NCI-H2196 (cell line): ENCODE measurements around the gene ATG7.
A peak's percentile ranks its signal among the peaks of the same experiment; 100 is the strongest.
"Not testable (repeated sequence)": the region's sequence is repeated elsewhere in the genome, so short reads cannot be mapped to it uniquely, and the experiment has no call there.

Experiments used
- DNase-seq: peaks from one replicate; lab custom pipeline; 2025; ENCODE audit not compliant: unreplicated experiment; lab: John Stamatoyannopoulos, UW

Gene ATG7

GRCh38 chr3:11291808-11292207 lies 19.6 kb downstream of the ATG7 start:
- DNase-seq = no peak

- no peak for DNase-seq
These were observed 24.9 kb downstream of the ATG7 start for GRCh38 chr3:11297126-11297525.

DNA sequence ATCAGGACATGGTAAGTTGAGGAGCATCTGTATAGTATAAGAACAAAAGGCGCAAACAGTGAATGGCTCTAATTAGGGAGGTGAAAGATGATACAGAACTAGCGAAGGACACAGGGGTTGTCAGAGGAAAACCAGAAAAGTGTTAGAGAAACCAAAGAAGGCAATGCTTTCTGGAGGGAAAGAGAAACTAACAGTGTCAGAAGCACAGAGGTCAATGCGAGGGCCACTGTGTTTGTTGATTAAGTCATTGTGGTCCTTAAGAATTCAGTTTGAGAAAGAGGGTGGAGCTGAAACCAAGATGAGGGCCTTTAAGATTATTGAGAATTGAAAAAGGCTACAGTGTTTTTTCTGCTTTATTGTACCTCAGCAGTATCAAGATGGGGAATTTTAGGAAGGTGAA lies 28.8 kb downstream of the ATG7 start:
- DNase-seq = no peak

DNA sequence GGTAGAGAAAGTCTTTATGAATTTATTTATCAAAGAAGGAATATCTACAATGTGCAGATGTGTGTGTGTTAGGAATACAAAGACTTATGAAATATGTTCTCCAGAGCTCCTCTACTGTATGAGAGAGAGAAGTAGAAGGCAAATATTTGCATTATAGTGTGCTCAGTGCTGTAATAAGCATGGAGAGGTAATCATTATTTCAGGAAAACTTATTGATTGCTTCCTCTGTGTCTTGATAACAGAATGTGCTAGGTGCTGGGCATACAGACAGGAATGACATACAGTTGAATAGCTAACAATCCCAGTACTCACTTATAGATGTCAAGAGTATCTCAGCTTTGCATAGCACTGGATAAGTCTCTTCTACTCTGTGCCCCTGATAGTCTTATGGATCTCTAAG lies 30.2 kb downstream of the ATG7 start:
- no peak for DNase-seq

- no peak for DNase-seq
These were observed 32.0 kb downstream of the ATG7 start for GRCh38 chr3:11304175-11304574.

GRCh38 chr3:11305509-11305908 lies 33.3 kb downstream of the ATG7 start:
- DNase-seq = no peak

DNA sequence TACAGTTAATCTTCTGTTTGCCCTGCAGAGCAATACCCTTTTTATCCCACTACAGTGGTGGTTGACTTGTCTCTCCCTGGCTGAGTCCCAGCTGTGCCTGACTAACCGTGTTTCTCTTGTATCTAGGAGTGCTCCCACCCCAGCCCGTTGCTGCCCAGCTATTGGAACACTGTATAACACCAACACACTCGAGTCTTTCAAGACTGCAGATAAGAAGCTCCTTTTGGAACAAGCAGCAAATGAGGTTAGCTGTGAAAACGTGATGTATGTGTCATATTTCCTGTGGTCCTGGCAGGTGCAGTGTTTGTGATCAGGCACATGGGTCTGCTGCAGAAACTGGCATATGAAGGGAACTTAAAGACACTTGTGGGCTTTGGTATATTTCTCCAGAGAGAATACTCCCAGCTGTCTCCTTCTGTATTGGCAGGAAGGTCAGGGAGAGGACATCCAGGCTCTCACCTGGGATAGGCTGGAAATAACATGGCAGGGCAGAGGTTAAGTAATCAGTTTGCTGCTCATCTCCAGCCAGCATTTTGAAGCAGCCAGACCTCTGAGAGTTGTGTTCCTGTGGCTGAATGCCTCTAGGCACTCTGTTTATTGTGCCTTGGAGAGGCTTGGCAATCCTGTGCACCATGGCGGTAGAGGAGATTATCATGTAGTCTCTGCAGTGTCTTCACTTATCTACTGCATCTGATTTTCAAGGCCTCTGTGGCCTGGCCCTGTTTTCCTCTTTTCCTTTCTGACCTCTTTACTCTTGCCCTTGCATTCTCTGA lies 34.8 kb downstream of the ATG7 start:
- DNase-seq = no peak

DNA sequence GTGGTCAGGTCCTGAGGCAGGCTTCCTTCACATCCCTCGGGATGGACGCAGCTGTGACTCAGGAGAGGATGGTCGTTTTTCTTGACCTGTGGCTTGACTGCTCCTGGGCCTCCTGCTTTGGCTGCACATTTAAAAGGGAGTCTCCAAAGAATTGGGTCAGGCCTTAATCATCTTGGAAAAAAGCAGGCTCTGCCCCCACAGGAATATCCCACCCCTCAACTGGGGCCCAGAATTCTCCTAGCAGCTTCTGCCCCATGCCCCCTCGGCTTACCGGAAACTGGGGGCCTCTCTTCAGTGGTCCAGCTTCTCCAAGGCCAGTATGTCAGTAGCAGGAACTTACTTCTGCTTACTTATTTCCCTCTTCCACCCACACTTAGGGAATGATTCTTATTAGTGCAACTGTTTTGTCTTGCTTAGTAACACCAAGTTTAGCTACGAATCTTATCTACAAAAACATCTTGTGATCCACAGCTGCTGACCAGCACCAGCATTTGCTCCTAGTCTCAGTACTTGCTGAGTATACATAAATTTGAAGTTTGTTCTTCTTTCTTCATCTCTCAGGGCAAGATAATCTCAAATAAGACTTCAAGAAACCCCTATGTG lies 35.7 kb downstream of the ATG7 start:
- no peak for DNase-seq

- no peak for DNase-seq
These were observed 38.1 kb downstream of the ATG7 start for GRCh38 chr3:11310258-11310657.

- no peak for DNase-seq
These were observed 40.0 kb downstream of the ATG7 start for GRCh38 chr3:11312166-11312565.

DNA sequence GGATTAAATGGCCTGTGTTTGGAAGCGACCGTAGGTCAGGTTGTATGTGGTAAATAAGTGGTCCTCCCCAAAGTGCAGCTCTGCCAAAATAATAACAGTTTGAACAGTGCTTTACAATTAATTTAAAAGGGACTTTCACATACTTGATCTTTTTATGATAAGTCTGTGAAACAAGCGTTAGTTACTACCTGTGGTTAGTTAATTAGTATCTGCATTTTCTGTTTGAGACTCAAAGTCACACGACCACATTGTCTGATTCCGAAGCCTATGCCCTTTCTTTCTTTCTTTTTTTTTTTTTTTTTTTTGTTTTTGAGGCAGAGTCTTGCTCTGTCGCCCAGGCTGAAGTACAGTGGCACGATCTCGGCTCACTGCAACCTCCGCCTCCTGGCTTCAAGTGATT lies 45.1 kb downstream of the ATG7 start:
- DNase-seq = no peak

DNA sequence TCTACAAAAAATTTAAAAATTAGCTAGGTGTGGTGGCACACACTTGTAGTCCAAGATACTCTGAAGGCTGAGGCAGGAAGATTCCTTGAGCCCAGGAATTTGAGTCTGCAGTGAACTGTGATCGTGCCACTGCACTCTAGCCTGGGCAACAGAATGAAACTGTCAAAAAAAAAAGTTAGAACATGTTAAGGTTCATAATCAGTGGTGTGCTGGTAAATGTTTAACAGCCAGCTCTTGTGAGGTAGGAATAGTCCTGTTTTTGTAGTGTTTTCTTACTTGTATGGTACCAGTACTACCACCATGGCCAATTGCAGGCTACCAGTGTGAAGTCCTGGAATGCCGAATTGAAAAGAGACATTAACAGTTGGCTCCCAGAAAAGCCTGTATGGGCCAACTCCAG lies 50.7 kb downstream of the ATG7 start:
- DNase-seq = no peak

- DNase-seq = no peak
These were observed 51.6 kb downstream of the ATG7 start for GRCh38 chr3:11323813-11324212.

DNA sequence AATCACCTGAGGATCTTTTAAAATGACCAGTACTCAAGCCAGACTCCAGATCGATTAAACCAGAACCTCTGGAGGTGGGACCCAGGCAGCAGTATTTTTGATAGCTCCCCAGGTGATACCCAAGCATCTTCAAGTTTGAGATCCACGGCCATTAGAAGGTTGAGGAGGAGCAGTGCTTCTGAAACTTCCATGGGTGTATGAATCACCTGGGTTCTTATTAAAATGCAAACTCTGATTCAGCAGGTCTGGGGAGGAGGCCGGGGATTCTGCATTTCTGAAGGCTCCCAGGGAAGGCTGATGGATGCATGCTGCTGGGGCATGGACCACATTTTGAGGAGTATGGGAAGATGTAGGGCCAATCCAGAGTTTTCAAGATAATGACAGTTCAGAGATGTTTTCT lies 55.4 kb downstream of the ATG7 start:
- no peak for DNase-seq

- no peak for DNase-seq
These were observed 56.2 kb downstream of the ATG7 start for GRCh38 chr3:11328196-11328945.

DNA sequence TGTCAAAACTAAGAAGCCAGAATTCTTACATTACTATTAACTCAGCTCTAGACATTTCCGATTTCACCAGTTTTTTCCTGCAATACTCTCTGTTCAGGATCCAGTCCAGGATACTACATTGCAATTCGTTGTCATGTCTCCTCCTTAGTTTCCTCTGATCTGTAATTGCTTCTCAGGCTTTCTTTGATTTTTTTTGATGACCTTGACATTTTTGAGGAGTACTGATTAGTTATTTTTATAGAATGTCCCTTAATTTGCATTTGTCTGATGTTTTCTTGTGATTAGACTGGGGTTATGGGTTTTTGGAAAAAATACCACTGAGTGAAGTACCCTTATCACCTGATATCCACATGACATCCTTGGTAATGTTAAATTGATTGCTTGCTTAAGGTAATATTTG lies 57.6 kb downstream of the ATG7 start:
- DNase-seq = no peak

DNA sequence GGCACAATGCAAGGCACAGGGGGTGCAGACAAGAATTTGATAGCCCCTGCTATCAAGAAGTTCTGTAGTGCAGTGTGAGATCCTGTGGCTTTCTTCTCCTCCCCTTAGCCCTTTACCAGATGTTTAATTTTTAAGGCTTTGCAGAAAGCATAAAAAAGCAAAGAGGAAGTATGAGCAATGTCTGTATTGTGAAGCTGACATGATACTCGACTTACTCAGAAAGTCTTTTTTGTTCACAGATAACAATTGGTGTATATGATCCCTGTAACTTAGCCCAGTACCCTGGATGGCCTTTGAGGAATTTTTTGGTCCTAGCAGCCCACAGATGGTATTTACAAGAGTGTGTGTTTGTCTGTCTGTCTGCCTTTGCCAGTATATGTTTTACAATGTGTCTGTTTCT lies 58.9 kb downstream of the ATG7 start:
- DNase-seq = no peak

GRCh38 chr3:11335056-11335608 lies 62.9 kb downstream of the ATG7 start:
- DNase-seq = peak; percentile 17

- DNase-seq = no peak
These were observed 67.3 kb downstream of the ATG7 start for GRCh38 chr3:11339541-11339940.

GRCh38 chr3:11346416-11346815 lies 74.2 kb downstream of the ATG7 start:
- DNase-seq = no peak

DNA sequence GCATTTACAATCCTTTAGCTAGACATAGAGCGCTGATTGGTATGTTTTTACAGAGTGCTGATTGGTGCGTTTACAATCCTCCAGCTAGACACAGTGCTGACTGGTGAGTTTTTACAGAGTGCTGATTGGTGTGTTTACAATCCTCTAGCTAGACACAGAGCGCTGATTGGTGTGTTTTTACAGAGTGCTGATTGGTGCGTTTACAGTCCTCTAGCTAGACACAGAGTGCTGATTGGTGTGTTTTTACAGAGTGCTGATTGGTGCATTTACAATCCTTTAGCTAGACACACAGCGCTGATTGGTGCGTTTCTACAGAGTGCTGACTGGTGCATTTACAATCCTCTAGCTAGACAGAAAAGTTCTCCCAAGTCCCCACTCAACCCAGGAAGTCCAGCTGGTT lies 76.7 kb downstream of the ATG7 start:
- DNase-seq = not testable (repeated sequence)

- DNase-seq = no peak
These were observed 77.2 kb downstream of the ATG7 start for GRCh38 chr3:11349446-11349845.
